GM12878 (cell line): Measurements from ENCODE around the gene KRI1.

Experiments
- RELA ChIP-seq: fragments of 450-650 bp; IDR thresholded peaks from 2 replicates; pipeline ENCODE4 v1.8.0; 2014; ENCODE audit warnings: borderline replicate concordance; ENCODE audit not compliant: partially characterized antibody
- SIN3A ChIP-seq: IDR thresholded peaks from 2 replicates; pipeline ENCODE4 v1.6.1; 2012; ENCODE audit warnings: low read depth, low read length, improper control_type of control experiment

DNA sequence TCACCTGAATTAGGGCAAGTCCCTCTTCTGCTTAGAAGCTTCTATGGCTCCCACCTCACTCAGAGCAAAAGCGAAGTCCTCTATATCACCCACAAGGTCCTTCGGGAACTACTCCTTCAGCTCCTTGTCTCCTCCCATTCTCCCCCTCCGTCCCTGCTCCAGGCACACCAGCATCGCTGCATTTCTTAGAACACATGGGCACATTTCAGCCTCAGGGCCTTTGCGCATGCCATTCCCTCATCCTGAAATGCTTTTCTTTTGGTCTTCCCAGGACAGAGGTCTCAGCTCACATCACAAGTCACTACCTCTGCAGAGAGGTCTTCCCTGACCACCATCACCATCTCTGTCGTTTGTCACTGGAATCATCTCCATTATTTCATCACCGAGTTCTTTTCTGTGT, 52.6 kb downstream of the KRI1 start:
- TF ChIP-seq SIN3A (no peak), RELA (no peak)
